Motor neuron (in vitro differentiated cells): ENCODE results near the gene TGFBR3. TPM values are rescaled to one million over a fixed set of nuclear protein-coding genes. Genes with fewer than 3 reads are reported as not detected.

Experiments
- ATAC-seq, 8 experiments: fragments of 200-7000 bp; cut with Tn5 transposase; replicated peaks in 6 of 8; 2 replicates each; pipeline ENCODE4 v1.8.0; 2021; ENCODE audit warnings: mild to moderate bottlenecking in 8 of 8, moderate library complexity in 8 of 8
- H3K27ac ChIP-seq, 2 donors: fragments of 250-450 bp; sonication (Bioruptor Pico); 2 replicates each; pipeline ENCODE4 v1.9.0; 2021; ENCODE audit warnings: antibody characterized with exemption in 2 of 2, mild to moderate bottlenecking in 2 of 2, moderate library complexity in 1 of 2
- H3K4me1 ChIP-seq, 2 donors: fragments of 250-450 bp; sonication (Bioruptor Pico); replicated peaks in 1 of 2; 2 replicates each; pipeline ENCODE4 v1.6.1; 2021; ENCODE audit warnings: antibody characterized with exemption in 2 of 2, mild to moderate bottlenecking in 2 of 2, moderate library complexity in 1 of 2
- H3K4me3 ChIP-seq, 5 donors: fragments of 250-450 bp; sonication (Bioruptor Pico); 2 replicates each; pipeline ENCODE4 v1.9.0; 2021; ENCODE audit warnings: antibody characterized with exemption in 5 of 5, mild to moderate bottlenecking in 5 of 5, moderate library complexity in 4 of 5
- WGBS, 10 experiments: fragments of 450-650 bp; shearing (Covaris generic); methylation state at CpG; one replicate each; pipeline ENCODE4 v1.0.0; 2022; 5-methylcytosine and 5-hydroxymethylcytosine counted together
- in situ Hi-C, 9 experiments: fragments of 400-800 bp; cut with MboI; loops; one replicate each; pipeline ENCODE4 v1.15.0; 2021; ENCODE audit warnings: low sequenced_read_pairs in 9 of 9, low pct_unique_long_range_greater_than_20kb in 2 of 9; ENCODE audit not compliant: unreplicated experiment in 9 of 9
- total RNA-seq, 8 experiments: library from RNA; unstranded; fragments of 300-600 nt; gene quantifications; 2 replicates each; pipeline versions ENCODE4 v1.2.3 to v1.2.4, GENCODE V29; 2022

Gene TGFBR3
- 10 to 100 TPM in 4 of 8 experiments, 1 to 10 TPM in 4; 3.5 to 57.8 (median 9.0) TPM for total RNA-seq

- peak; percentile 71 to 93 (median 90) for ATAC-seq
These were observed at the start of gene TGFBR3 for GRCh38 chr1:91885716-91886506. TSS of gene TGFBR3 (minus strand) at chr1:91886151. CDS start at chr1:91861531, 24,620 bp downstream.

DNA sequence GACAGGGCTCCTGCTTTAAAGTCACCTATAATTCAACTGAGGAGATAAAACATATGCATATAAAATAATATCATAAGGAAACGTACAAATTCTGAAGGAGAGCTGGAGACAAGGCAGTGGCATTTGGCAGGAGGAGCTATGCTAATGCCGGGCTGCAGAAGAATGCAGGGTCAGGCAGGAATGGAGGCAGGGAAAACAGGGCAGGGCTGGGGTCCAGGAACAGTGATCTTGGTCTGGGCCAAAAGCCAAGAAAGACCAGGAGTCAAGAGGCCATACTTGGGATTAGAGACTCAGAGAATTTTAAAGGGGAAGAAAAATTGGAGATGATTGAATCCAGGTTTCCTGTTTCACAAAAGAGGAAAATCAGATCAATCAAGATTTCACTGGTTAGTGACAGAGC, 43.3 kb upstream of the TGFBR3 start:
- Histone ChIP-seq H3K27ac (no peak overlapping the region), H3K4me1 (no peaks in the 10 kb centered on the region), H3K4me3 (no peak overlapping the region)
- ATAC-seq = peak in 3 of 8 experiments; percentile 81 to 92 (median 82)
- in situ Hi-C loops = loop anchor here in 5 of 9 experiments (10.0 to 25.0 kb wide), 3 partner anchors 414 to 642 kb away; partner anchors contain the start of gene CDC7 (in 2 of the 5)
- 0 to 54% (median 18%) methylated on average over 1 to 2 of the region's 2 CpGs for WGBS, 10 experiments

More at GRCh38 chr1:91885716-91886506, at the start of gene TGFBR3:
- peak within 1 kb of the TSS; percentile 11 to 39 for H3K27ac ChIP-seq
- H3K4me3 ChIP-seq = peak within 1 kb of the TSS; percentile 53 to 87 (median 61)
- H3K4me1 ChIP-seq = peaks cover 0 to 4% of the 10 kb centered on the region in 2 donors
- WGBS, 10 experiments = 0 to 4% (median 0%) methylated on average over 5 to 22 of the region's 92 CpGs; no CpG with 5 or more reads in 6 of the 10 experiments
- in situ Hi-C loops = loop anchor here in 3 of 9 experiments (25.0 kb wide), 2 partner anchors 174 to 374 kb away; partner anchors contain the start of gene CDC7 (in 2 of the 3)

- 92 to 100% (median 98%) methylated on average over 2 of the region's 2 CpGs; no CpG with 5 or more reads in 2 of the 10 experiments for WGBS, 10 experiments
- Histone ChIP-seq H3K27ac (no peak overlapping the region), H3K4me3 (no peak overlapping the region), H3K4me1 (no peaks in the 10 kb centered on the region)
- in situ Hi-C loops = loop anchor here in 5 of 9 experiments (10.0 to 25.0 kb wide), 3 partner anchors 413 to 641 kb away; partner anchors contain the start of gene CDC7 (in 2 of the 5)
- ATAC-seq = no peak
These were observed 42.1 kb upstream of the TGFBR3 start for GRCh38 chr1:91928026-91928425.

DNA sequence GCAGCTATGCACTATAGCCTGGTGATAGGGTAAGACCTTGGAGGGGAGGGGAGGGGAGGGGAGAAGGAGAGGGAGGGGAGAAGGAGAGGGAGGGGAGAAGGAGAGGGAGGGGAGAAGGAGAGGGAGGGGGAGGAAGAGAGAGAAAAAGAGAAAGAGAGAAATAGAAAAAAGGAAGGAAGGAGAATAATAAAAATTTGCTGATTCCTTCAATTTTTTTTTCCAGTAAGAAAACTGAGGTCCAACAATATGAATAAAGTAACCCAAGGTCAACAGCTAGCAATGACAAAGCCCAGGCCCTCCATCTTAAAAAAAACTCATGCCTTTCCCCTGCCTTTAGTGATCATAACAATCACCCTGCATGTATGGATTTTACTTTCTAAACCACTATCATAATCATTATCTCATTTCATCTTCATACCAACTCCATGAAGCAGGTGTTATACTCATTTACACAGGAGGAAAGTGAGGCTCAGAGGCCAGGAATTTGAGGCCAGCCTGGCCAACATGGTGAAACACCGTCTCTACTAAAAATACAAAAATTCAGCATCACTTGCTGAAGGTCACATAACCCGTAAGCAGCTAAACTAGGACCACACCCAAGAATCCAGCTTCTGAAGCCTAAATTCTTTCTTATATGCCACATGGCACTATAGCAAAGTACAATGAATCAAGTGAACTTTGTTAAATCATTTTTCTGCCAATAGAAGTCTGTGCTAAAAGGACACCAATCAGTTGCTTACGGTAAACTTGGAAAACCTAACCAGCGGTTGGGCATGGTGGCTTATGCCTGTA, 39.9 kb upstream of the TGFBR3 start:
- ATAC-seq = no peak
- no peak overlapping the region for H3K27ac ChIP-seq
- H3K4me1 ChIP-seq = no peaks in the 10 kb centered on the region
- no peak overlapping the region for H3K4me3 ChIP-seq
- WGBS, 10 experiments = 17 to 100% (median 90%) methylated on average over 1 to 4 of the region's 4 CpGs; no CpG with 5 or more reads in 1 of the 10 experiments
- in situ Hi-C loops = loop anchor here in 5 of 9 experiments (10.0 to 25.0 kb wide), 3 partner anchors 411 to 639 kb away; partner anchors contain the start of gene CDC7 (in 2 of the 5)

DNA sequence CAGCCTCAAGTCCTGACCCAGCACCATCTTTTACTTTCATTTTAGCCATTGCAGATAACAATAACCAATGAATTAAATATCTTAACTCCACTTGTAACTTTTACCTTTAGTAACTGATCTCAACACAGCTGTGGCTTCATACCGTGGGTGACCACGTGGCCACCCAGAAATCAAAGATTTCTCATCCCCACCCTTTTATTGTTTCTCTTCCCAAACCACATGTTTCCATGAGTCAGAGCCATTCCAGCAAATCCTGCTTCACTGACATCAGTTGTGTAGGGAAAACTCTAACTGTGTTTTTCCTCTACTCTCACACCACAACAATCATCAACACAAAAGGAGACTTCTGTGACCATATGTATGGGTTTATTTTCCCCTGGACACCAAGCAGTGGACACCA, 38.2 kb upstream of the TGFBR3 start:
- peak in 3 of 8 experiments; percentile 33 to 90 (median 87) for ATAC-seq
- in situ Hi-C loops = loop anchor here in 5 of 9 experiments (10.0 to 25.0 kb wide), 2 partner anchors 409 to 412 kb away; partner anchors contain the start of gene CDC7 (in 2 of the 5)
- WGBS, 10 experiments = 10 to 100% (median 94%) methylated on average over 2 of the region's 2 CpGs; no CpG with 5 or more reads in 5 of the 10 experiments
- Histone ChIP-seq H3K4me1 (no peaks in the 10 kb centered on the region), H3K4me3 (no peak overlapping the region), H3K27ac (no peak overlapping the region)

GRCh38 chr1:91919962-91920361, 34.0 kb upstream of the TGFBR3 start:
- Histone ChIP-seq H3K27ac (no peak overlapping the region), H3K4me3 (no peak overlapping the region), H3K4me1 (no peaks in the 10 kb centered on the region)
- no peak for ATAC-seq
- 60 to 97% (median 81%) methylated on average over 1 to 8 of the region's 8 CpGs; no CpG with 5 or more reads in 2 of the 10 experiments for WGBS, 10 experiments
- in situ Hi-C loops = loop anchor here in 5 of 9 experiments (10.0 to 25.0 kb wide), 2 partner anchors 405 to 408 kb away; partner anchors contain the start of gene CDC7 (in 2 of the 5)

DNA sequence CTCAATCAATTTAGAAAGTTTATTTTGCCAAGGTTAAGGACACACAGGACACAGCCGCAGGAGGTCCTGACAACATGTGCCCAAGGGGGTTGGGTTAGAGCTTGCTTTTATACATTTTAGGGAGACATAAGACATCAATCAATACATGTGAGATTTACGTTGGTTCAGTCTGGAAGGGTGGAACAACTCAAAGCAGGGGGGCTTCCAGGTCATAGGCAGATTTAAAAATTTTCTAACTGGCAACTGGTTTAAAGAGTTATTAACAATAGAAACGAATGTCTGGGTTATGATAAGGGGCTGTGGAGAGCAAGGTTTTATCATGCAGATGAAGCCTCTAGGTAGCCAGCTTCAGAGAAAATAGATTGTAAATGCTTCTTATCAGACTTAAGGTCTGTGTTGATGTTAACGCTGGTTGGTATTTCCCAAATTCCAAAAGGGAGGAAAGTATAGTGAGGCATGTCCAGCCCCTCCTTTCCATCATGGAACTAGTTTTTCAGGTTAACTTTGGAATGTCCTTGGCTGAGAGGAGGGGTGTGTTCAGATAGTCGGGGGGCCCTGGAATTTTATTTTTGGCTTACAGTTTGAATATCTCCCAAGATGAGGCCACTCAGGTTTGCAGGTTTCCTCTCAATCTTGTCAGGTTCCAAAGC, 31.0 kb upstream of the TGFBR3 start:
- in situ Hi-C loops = loop anchor here in 2 of 9 experiments (25.0 kb wide), 1 partner anchor 405 kb away; the partner anchor contains the start of gene CDC7 (in 2 of the 2)
- no peak for ATAC-seq
- Histone ChIP-seq H3K4me3 (no peak overlapping the region), H3K27ac (no peak overlapping the region), H3K4me1 (no peaks in the 10 kb centered on the region)
- 40 to 90% (median 66%) methylated on average over 1 to 5 of the region's 5 CpGs for WGBS, 10 experiments

GRCh38 chr1:91916046-91916445, 30.1 kb upstream of the TGFBR3 start:
- Histone ChIP-seq H3K4me3 (no peak overlapping the region), H3K4me1 (no peaks in the 10 kb centered on the region), H3K27ac (no peak overlapping the region)
- in situ Hi-C loops = loop anchor here in 2 of 9 experiments (25.0 kb wide), 1 partner anchor 404 kb away; the partner anchor contains the start of gene CDC7 (in 2 of the 2)
- ATAC-seq = no peak
- 60 to 100% (median 86%) methylated on average over 1 to 4 of the region's 4 CpGs for WGBS, 10 experiments

GRCh38 chr1:91913018-91913417, 27.1 kb upstream of the TGFBR3 start:
- 36 to 100% (median 78%) methylated on average over 1 to 3 of the region's 3 CpGs; no CpG with 5 or more reads in 2 of the 10 experiments for WGBS, 10 experiments
- no peak for ATAC-seq
- no peak overlapping the region for H3K27ac ChIP-seq
- in situ Hi-C loops = loop anchor here in 2 of 9 experiments (25.0 kb wide), 1 partner anchor 401 kb away; the partner anchor contains the start of gene CDC7 (in 2 of the 2)
- no peak overlapping the region for H3K4me3 ChIP-seq
- no peaks in the 10 kb centered on the region for H3K4me1 ChIP-seq

DNA sequence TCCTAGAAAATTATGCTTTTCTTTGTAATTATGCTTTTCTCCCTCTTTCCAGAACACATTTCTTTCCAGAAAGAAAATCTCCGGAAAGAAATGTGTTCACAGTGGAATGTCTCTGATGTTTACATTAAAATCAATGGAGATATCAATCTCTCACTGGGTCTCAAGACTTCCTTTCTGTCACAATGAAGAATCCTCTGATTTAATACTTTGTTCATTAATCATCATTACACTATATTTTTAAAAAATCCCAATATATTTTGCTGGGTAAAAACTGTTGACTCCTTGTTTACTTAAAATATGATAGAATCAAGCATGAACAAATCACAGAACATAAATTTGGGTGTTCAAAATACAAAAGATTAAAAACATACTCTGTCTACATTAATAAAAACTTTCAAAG, 26.3 kb upstream of the TGFBR3 start:
- ATAC-seq = no peak
- in situ Hi-C loops = loop anchor here in 2 of 9 experiments (25.0 kb wide), 1 partner anchor 400 kb away; the partner anchor contains the start of gene CDC7 (in 2 of the 2)
- Histone ChIP-seq H3K27ac (no peak overlapping the region), H3K4me3 (no peak overlapping the region), H3K4me1 (no peaks in the 10 kb centered on the region)
- WGBS, 10 experiments = 33 to 100% (median 96%) methylated on average over 1 of the region's 1 CpG; no CpG with 5 or more reads in 2 of the 10 experiments

DNA sequence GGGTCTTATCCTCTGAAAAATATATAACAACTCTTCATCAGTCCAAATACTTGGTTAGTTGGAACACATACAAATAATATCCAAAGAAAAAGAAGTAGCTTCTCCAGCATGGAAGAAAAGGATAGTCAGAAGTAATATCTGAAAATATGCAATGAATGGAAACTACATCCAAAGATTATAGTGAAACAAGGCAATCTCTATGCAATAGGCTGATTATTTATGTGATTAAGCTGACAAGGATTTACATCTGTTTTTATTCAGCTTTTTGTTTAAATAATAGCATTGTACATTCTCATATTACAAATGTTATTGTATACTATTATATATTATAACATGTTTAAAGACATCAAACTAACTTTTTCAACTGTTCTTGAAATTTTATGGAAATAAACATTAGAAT, 15.3 kb upstream of the TGFBR3 start:
- H3K27ac ChIP-seq = no peak overlapping the region
- no peaks in the 10 kb centered on the region for H3K4me1 ChIP-seq
- H3K4me3 ChIP-seq = no peak overlapping the region
- ATAC-seq = no peak
- in situ Hi-C loops = loop anchor here in 2 of 9 experiments (25.0 kb wide), 1 partner anchor 389 kb away; the partner anchor contains the start of gene CDC7 (in 2 of the 2)

DNA sequence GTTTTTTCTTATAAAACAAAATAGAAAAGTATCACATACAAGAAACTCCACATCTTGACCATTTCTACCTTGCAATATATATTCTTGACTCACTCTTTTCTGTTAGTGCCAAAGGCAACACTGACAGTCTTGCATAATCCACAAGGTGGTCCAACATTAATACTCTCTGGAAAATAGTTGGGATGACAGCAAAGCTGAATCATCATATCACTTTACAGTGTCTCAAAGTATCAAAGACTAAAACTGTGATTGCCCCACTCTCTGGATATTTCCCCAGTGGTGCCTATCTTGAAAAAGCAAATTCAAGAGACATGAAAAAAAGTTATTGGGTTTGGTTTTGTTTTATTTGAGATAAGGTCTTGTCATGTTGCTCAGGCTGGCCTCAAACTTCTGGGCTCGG, 14.6 kb upstream of the TGFBR3 start:
- 71 to 100% (median 97%) methylated on average over 1 of the region's 1 CpG; no CpG with 5 or more reads in 2 of the 10 experiments for WGBS, 10 experiments
- in situ Hi-C loops = loop anchor here in 2 of 9 experiments (25.0 kb wide), 1 partner anchor 388 kb away; the partner anchor contains the start of gene CDC7 (in 2 of the 2)
- no peaks in the 10 kb centered on the region for H3K4me1 ChIP-seq
- peak in 1 of 8 experiments; percentile 25 for ATAC-seq
- no peak overlapping the region for H3K4me3 ChIP-seq
- H3K27ac ChIP-seq = no peak overlapping the region
